Endothelial cell of umbilical vein (primary cell): ENCODE measurements around the gene HIF1AN. TPM values are rescaled to one million over a fixed set of nuclear protein-coding genes. Genes with fewer than 3 reads are reported as not detected.
A peak's percentile ranks its signal among the peaks of the same experiment; 100 is the strongest.

ENCODE experiments used
- Bru-seq: library from RNA; stranded (reverse); fragments of 400-500 nt; gene quantifications from one replicate; lab custom pipeline; 2021; lab: Mats Ljungman, UMichigan
- BruChase-seq, 2 experiments: library from RNA; stranded (reverse); fragments of 400-500 nt; gene quantifications; one replicate each; lab custom pipeline; 2021; lab: Mats Ljungman, UMichigan
- BruUV-seq: library from RNA; stranded (reverse); fragments of 400-500 nt; replicated peaks from 2 replicates; lab custom pipeline; 2021; lab: Mats Ljungman, UMichigan
- CTCF ChIA-PET: fragments of 300-600, 350-600 bp; sonication (Branson Sonifier 250); formaldehyde crosslinking; loops from one replicate; lab custom pipeline; 2021; ENCODE audit warnings: antibody characterized with exemption, inconsistent platforms; lab: Charles Lee
- POLR2A ChIA-PET: fragments of 300-600, 350-600 bp; sonication (Branson Sonifier 250); formaldehyde crosslinking; loops from one replicate; lab custom pipeline; 2021; ENCODE audit warnings: antibody characterized with exemption, inconsistent platforms; lab: Charles Lee
- DNase-seq: peaks from one replicate; pipeline ENCODE4 v3.0.0-alpha.2; 2011; ENCODE audit warnings: low read depth, low spot score
- FAIRE-seq: peaks from 2 replicates; lab custom pipeline; 2011; peaks lifted over from hg19 to GRCh38; lab: Jason Lieb, UNC
- H2AFZ ChIP-seq: 2 replicates; pipeline ENCODE4 v1.6.0; 2012; ENCODE audit warnings: low read depth, low read length, control low read depth, inconsistent platforms
- H3K27ac ChIP-seq: 2 replicates; pipeline ENCODE4 v1.5.1; 2011; ENCODE audit warnings: low read depth, mild to moderate bottlenecking, control low read depth, low read length, moderate library complexity; ENCODE audit not compliant: insufficient read depth
- H3K27me3 ChIP-seq, 2 experiments: 2 replicates each; pipeline versions ENCODE4 v1.6.0 to v1.6.1; 2011; ENCODE audit warnings: low read length in 2 of 2, mixed read lengths in 1 of 2; ENCODE audit not compliant: control insufficient read depth in 2 of 2, insufficient read depth in 2 of 2
- H3K36me3 ChIP-seq, 2 experiments: 2 replicates in 1 of 2; 3 replicates in 1 of 2; pipeline ENCODE4 v1.5.1; 2011; ENCODE audit warnings: low read length in 2 of 2, mild to moderate bottlenecking in 1 of 2, moderate library complexity in 1 of 2; ENCODE audit not compliant: control insufficient read depth in 2 of 2, insufficient read depth in 2 of 2; ENCODE audit errors: extremely low read depth in 1 of 2
- H3K4me1 ChIP-seq: 3 replicates; pipeline ENCODE4 v1.5.1; 2011; ENCODE audit warnings: mild to moderate bottlenecking, low read length; ENCODE audit not compliant: control insufficient read depth, insufficient read depth; ENCODE audit errors: extremely low read depth
- H3K4me2 ChIP-seq: 2 replicates; pipeline ENCODE4 v1.6.1; 2011; ENCODE audit warnings: low read length, control low read depth, mixed read lengths; ENCODE audit not compliant: insufficient read depth
- H3K4me3 ChIP-seq, 3 experiments: fragments of 200-600 bp in 1 of 3; sonication (generic), shearing (Covaris generic) in 1 of 3; replicated peaks in 1 of 3; 2 replicates each; pipeline ENCODE4 v1.5.1; 2011 to 2016; ENCODE audit warnings: control low read depth in 3 of 3, low read length in 3 of 3, mild to moderate bottlenecking in 2 of 3, inconsistent platforms in 1 of 3, low read depth in 1 of 3, moderate library complexity in 1 of 3; ENCODE audit not compliant: insufficient read depth in 1 of 3
- H3K79me2 ChIP-seq: 2 replicates; pipeline ENCODE4 v1.6.0; 2012; ENCODE audit warnings: low read length, inconsistent platforms; ENCODE audit not compliant: control insufficient read depth, insufficient read depth
- H3K9ac ChIP-seq: replicated peaks from 2 replicates; pipeline ENCODE3; 2011; ENCODE audit warnings: low read length, control low read depth; ENCODE audit not compliant: insufficient read depth; ENCODE audit errors: extremely low read depth
- H3K9me1 ChIP-seq: replicated peaks from 3 replicates; pipeline ENCODE4 v1.6.0; 2011; ENCODE audit warnings: mild to moderate bottlenecking, low read length; ENCODE audit not compliant: control insufficient read depth, insufficient read depth; ENCODE audit errors: extremely low read depth
- H3K9me3 ChIP-seq: replicated peaks from 2 replicates; pipeline ENCODE4 v1.5.1; 2012; ENCODE audit warnings: low read length, inconsistent platforms; ENCODE audit not compliant: control insufficient read depth, insufficient read depth
- H4K20me1 ChIP-seq: replicated peaks from 2 replicates; pipeline ENCODE3; 2011; ENCODE audit warnings: mild to moderate bottlenecking, low read length; ENCODE audit not compliant: control insufficient read depth, insufficient read depth; ENCODE audit errors: extremely low read depth
- EZH2 ChIP-seq: IDR thresholded peaks from 2 replicates; pipeline ENCODE4 v1.6.1; 2012; ENCODE audit warnings: borderline replicate concordance, low read depth, mild to moderate bottlenecking, moderate library complexity, low read length, inconsistent platforms; ENCODE audit not compliant: severe bottlenecking
- FOS ChIP-seq: IDR thresholded peaks from 2 replicates; pipeline ENCODE4 v1.6.1; 2011; ENCODE audit warnings: mild to moderate bottlenecking, low read length, moderate library complexity, borderline replicate concordance; ENCODE audit not compliant: insufficient read depth
- MYC ChIP-seq: IDR thresholded peaks from one replicate; pipeline ENCODE4 v1.6.1; 2011; ENCODE audit warnings: mild to moderate bottlenecking, low read depth, low read length
- POLR2A ChIP-seq: IDR thresholded peaks from 2 replicates; pipeline ENCODE4 v1.6.1; 2012; ENCODE audit warnings: low read depth, mild to moderate bottlenecking, control low read depth, low read length
- POLR2AphosphoS5 ChIP-seq: IDR thresholded peaks from 2 replicates; pipeline ENCODE4 v1.6.1; 2012; ENCODE audit warnings: low read depth, mild to moderate bottlenecking, control low read depth, low read length, moderate library complexity; ENCODE audit not compliant: insufficient read depth
- dilution Hi-C: fragments of 300-500 bp; cut with MboI; formaldehyde crosslinking; loops from one replicate; pipeline ENCODE4 v1.15.0; 2019; ENCODE audit warnings: low sequenced_read_pairs; ENCODE audit not compliant: extremely low pct_ligation_motif_present
- intact Hi-C: fragments of 100-400 bp; cut with micrococcal nuclease; formaldehyde crosslinking; loops from one replicate; pipeline ENCODE4 v1.10.0; 2022
- long read RNA-seq: library from polyadenylated mRNA; stranded (forward); transcript quantifications from one replicate; pipeline ENCODE4 v2.0.0, GENCODE V29; 2021
- polyA minus RNA-seq, 3 experiments: library from RNA; depleted of rRNA, polyadenylated mRNA; stranded (reverse); fragments of >200 nt; gene quantifications; 1 replicate in 1 of 3; 2 replicates in 2 of 3; pipeline ENCODE4 v1.2.3, GENCODE V29; 2011
- polyA plus RNA-seq, 4 experiments: library from polyadenylated mRNA; depleted of rRNA in 3 of 4; stranded (reverse) in 3 of 4; unstranded in 1 of 4; fragments of >200 nt; gene quantifications; 2 replicates each; pipeline versions ENCODE4 v1.2.1 to v1.2.3, GENCODE V29; 2011 to 2012; ENCODE audit warnings: missing spikeins in 1 of 4
- total RNA-seq: library from RNA; stranded (reverse); gene quantifications from 2 replicates; pipeline ENCODE4 v1.2.3, GENCODE V29; 2021
- TF ChIP-seq, protein P1 (sequence below), 2 donors: IDR thresholded peaks; 1 replicate in 1 of 2; 2 replicates in 1 of 2; pipeline ENCODE4 v1.5.1; 2011; ENCODE audit warnings: low read length in 2 of 2, mild to moderate bottlenecking in 2 of 2, moderate library complexity in 2 of 2, control low read depth in 1 of 2, inconsistent platforms in 1 of 2, low read depth in 1 of 2; ENCODE audit not compliant: insufficient read depth in 1 of 2; ENCODE audit errors: extremely low read depth in 1 of 2

Gene HIF1AN
- 33.8 and 34.0 TPM in 2 replicates for total RNA-seq
- 7.3 and 7.6 TPM in 2 replicates for polyA plus RNA-seq
- 4.7 and 5.1 TPM in 2 replicates for polyA plus RNA-seq (2011; cell fraction: cytosol; rRNA removed)
- polyA plus RNA-seq (2011; cell fraction: nucleus; rRNA removed) = 14.5 and 16.5 TPM in 2 replicates
- polyA plus RNA-seq (2012) = 24.3 and 27.7 TPM in 2 replicates
- polyA minus RNA-seq = 25.2 and 28.4 TPM in 2 replicates
- 6.7 TPM for polyA minus RNA-seq (2011; cell fraction: cytosol; rRNA and poly(A)+ RNA removed)
- 11.5 and 21.9 TPM in 2 replicates for polyA minus RNA-seq (2011; cell fraction: nucleus; rRNA and poly(A)+ RNA removed)
- Bru-seq, nascent RNA = percentile 73 among the genes with signal in this experiment
- BruChase-seq, experiment 1, labeled RNA remaining after a 6-hour chase = percentile 91 among the genes with signal in this experiment
- percentile 82 among the genes with signal in this experiment for BruChase-seq, experiment 2, labeled RNA remaining after a 2-hour chase
- long read RNA-seq, full-length matches to known transcripts = 78 of 102 reads
- long read RNA-seq, partial matches to known transcripts = 7 of 102 reads
- long read RNA-seq, other reads (novel, unspliced or antisense) = 17 of 102 reads

DNA sequence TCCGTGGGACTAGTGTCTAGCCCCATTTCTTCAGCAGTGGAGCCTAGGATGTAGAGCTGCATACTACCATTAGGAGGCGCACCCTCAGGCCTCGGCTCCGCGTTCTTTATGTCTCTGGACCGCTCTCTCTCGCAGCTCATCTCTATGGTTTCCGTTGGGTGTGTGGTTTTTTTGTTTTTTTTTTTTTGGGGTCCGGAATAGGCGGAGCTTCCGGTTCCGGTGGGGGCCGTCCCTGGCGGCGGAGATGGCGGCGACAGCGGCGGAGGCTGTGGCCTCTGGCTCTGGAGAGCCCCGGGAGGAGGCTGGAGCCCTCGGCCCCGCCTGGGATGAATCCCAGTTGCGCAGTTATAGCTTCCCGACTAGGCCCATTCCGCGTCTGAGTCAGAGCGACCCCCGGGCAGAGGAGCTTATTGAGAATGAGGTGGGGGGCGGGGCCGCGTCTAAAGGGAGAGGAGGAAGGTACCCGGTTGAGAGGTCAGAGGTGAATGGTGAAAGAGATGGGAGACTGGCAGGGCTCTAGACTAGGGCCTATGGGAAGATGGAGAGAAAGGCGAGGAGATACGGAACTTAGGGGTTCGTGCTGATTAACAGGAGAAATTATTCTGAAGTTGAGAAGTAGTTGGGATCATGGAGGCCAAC, at the start of gene HIF1AN:
TSS of gene HIF1AN (plus strand) at position 229 of the 639 bp plus-strand sequence. CDS start at position 245, 16 bp downstream.
- no TSS peak for BruUV-seq
- no peaks in the 10 kb centered on the region for H3K9me3 ChIP-seq
- no peaks in the 10 kb centered on the region for H3K9me1 ChIP-seq
- peak within 1 kb of the TSS; percentile 56 for H3K9ac ChIP-seq
- peak; percentile 93 for DNase-seq
- no peaks in the 10 kb centered on the region for H4K20me1 ChIP-seq
- peaks cover 2 to 5% of the 10 kb centered on the region in 2 experiments for H3K36me3 ChIP-seq
- peaks cover 17% of the 10 kb centered on the region for H3K4me1 ChIP-seq
- peak within 1 kb of the TSS; percentile 73 for H2AFZ ChIP-seq
- no peak for TF ChIP-seq EZH2
- peak; percentile 88 for TF ChIP-seq POLR2A
- peak; percentile 92 for TF ChIP-seq POLR2AphosphoS5
- TF ChIP-seq, protein P1, sequence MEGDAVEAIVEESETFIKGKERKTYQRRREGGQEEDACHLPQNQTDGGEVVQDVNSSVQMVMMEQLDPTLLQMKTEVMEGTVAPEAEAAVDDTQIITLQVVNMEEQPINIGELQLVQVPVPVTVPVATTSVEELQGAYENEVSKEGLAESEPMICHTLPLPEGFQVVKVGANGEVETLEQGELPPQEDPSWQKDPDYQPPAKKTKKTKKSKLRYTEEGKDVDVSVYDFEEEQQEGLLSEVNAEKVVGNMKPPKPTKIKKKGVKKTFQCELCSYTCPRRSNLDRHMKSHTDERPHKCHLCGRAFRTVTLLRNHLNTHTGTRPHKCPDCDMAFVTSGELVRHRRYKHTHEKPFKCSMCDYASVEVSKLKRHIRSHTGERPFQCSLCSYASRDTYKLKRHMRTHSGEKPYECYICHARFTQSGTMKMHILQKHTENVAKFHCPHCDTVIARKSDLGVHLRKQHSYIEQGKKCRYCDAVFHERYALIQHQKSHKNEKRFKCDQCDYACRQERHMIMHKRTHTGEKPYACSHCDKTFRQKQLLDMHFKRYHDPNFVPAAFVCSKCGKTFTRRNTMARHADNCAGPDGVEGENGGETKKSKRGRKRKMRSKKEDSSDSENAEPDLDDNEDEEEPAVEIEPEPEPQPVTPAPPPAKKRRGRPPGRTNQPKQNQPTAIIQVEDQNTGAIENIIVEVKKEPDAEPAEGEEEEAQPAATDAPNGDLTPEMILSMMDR (IDR thresholded peaks at IDR 0.05; ENCODE audit: extremely low read depth in 1 of 2, insufficient read depth in 1 of 2, low read depth in 1 of 2, low read length in 2 of 2) = peak; percentile 94 to 97
- no peak for TF ChIP-seq MYC
- no peak for TF ChIP-seq FOS
- H3K79me2 ChIP-seq = peaks cover 18% of the 10 kb centered on the region
- peak within 1 kb of the TSS; percentile 37 to 65 (median 65) for H3K4me3 ChIP-seq
- no peaks in the 10 kb centered on the region for H3K27me3 ChIP-seq
- FAIRE-seq = peak; percentile 87
- ChIA-PET POLR2A (interaction anchor here (0.5 to 1.1 kb wide), 9 partner anchors 8 to 378 kb away, joined by 3 to 9 read pairs (median 4); partner anchors contain the start of genes BLOC1S2 and SCD), CTCF (interaction anchor here (0.8 to 4.8 kb wide), 24 partner anchors 9 to 352 kb away, joined by 3 to 48 read pairs (median 4); partner anchors contain the start of gene SEC31B)
- intact Hi-C loops = no loop called here
- dilution Hi-C loops = no loop called here
- peak within 1 kb of the TSS; percentile 18 for H3K27ac ChIP-seq
- H3K4me2 ChIP-seq = peak within 1 kb of the TSS; percentile 79
